Measurements from ENCODE around the gene PTBP2. TPM values are rescaled to one million over a fixed set of nuclear protein-coding genes. Genes with fewer than 3 reads are reported as not detected.

PTBP2 gene
- total RNA-seq, 3 donors from 2014 or later, result 54.2 to 78.3 (median 59.0) TPM

DNA sequence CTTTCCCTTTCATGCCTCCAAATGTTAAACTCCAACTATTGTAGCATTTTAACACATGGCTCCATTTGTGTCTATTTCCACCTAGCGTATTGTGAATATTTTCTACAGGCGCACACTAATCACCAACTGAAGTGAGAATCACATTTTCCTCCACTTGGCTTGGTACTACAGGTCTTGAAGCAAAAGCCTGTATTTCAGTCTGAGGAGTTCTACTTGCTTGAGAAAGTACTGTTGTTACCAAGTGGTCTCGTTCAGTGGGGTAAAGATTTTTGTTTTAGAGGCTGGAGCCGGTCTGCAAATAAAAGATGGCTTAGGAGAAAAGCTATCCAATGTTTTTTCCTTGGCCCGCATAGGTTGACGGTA lies 550 bp upstream of the PTBP2 start:
- Histone ChIP-seq H3K4me3 (peak overlapping the region; percentile 70 to 97 (median 91)), H3K27me3 (no peaks in the 10 kb centered on the region), H3K36me3 (no peaks in the 10 kb centered on the region), H3K27ac (peak overlapping the region; percentile 93 to 96), H3K9me3 (no peaks in the 10 kb centered on the region), H3K4me1 (no peaks in the 10 kb centered on the region)
- no peak for DNase-seq (ENCODE audit: low spot score in 2 of 2)
- TF ChIP-seq POLR2A (IDR thresholded peaks at IDR 0.05) (no peak), POLR2AphosphoS5 (IDR thresholded peaks at IDR 0.05) (no peak)
- TF ChIP-seq, protein P1, sequence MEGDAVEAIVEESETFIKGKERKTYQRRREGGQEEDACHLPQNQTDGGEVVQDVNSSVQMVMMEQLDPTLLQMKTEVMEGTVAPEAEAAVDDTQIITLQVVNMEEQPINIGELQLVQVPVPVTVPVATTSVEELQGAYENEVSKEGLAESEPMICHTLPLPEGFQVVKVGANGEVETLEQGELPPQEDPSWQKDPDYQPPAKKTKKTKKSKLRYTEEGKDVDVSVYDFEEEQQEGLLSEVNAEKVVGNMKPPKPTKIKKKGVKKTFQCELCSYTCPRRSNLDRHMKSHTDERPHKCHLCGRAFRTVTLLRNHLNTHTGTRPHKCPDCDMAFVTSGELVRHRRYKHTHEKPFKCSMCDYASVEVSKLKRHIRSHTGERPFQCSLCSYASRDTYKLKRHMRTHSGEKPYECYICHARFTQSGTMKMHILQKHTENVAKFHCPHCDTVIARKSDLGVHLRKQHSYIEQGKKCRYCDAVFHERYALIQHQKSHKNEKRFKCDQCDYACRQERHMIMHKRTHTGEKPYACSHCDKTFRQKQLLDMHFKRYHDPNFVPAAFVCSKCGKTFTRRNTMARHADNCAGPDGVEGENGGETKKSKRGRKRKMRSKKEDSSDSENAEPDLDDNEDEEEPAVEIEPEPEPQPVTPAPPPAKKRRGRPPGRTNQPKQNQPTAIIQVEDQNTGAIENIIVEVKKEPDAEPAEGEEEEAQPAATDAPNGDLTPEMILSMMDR (IDR thresholded peaks at IDR 0.05), result no peak
- intact Hi-C loops (cut with DNase I; ENCODE audit: low total_unique reads), result no loop called here

- H3K9me3 ChIP-seq, result no peaks in the 10 kb centered on the region
- peak overlapping the region; percentile 70 to 97 (median 91) for H3K4me3 ChIP-seq
- TF ChIP-seq POLR2A (IDR thresholded peaks at IDR 0.05) (no peak), POLR2AphosphoS5 (IDR thresholded peaks at IDR 0.05) (no peak)
- TF ChIP-seq, protein P1 (IDR thresholded peaks at IDR 0.05), result no peak
- H3K4me1 ChIP-seq, result no peaks in the 10 kb centered on the region
- no peaks in the 10 kb centered on the region for H3K36me3 ChIP-seq
- peak; percentile 50 to 64 for DNase-seq (ENCODE audit: low spot score in 2 of 2)
- H3K27ac ChIP-seq, result peak overlapping the region; percentile 93 to 96
- H3K27me3 ChIP-seq, result no peaks in the 10 kb centered on the region
- intact Hi-C loops (cut with DNase I; ENCODE audit: low total_unique reads), result no loop called here
These were observed 758 bp downstream of the PTBP2 start for GRCh38 chr1:96722161-96722922.

DNA sequence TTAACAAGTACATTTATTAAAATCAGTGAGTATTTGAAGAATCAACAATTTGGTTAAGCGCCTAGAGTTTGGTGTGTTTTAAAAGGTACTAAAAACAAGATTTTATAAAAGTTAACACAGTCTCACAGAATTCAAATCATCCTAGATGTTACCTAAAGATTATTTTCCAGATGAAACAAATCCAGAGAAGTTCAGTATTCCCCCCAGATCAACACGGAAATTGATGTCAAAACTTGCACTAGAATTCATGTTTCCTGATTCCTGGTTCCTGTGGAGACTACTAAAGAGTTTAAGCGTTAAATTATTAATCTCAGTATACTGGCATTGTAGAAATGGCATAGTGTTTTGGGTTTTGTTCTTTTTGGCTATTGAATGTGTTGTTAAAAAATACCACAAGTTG lies 1.4 kb downstream of the PTBP2 start:
- TF ChIP-seq, protein P1 (IDR thresholded peaks at IDR 0.05), result no peak
- TF ChIP-seq POLR2A (IDR thresholded peaks at IDR 0.05) (no peak), POLR2AphosphoS5 (IDR thresholded peaks at IDR 0.05) (no peak)
- Histone ChIP-seq H3K4me1 (no peaks in the 10 kb centered on the region), H3K27me3 (no peaks in the 10 kb centered on the region), H3K4me3 (peak overlapping the region; percentile 70 to 97 (median 91)), H3K36me3 (no peaks in the 10 kb centered on the region), H3K27ac (peak overlapping the region; percentile 93 to 96), H3K9me3 (no peaks in the 10 kb centered on the region)
- intact Hi-C loops (cut with DNase I; ENCODE audit: low total_unique reads), result no loop called here
- DNase-seq (ENCODE audit: low spot score in 2 of 2), result no peak

DNA sequence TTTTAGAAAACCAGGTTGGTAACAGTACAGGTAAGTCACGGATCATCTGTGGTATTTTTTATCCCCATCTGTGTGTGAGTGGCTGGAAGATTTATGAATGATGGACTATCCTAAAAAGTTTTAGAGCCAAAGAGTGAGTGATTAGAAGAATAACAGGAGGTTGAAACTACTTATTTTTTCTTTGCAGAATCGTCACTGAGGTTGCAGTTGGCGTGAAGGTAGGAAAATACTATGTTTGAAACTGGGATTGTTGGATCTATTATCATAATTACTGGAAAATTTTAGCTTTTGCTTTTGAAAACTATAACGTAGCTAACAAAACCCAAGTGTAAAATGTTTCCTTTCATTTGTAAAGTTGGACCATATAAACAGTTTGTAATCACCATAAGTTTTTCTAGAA lies 1.8 kb downstream of the PTBP2 start:
- no peak for DNase-seq (ENCODE audit: low spot score in 2 of 2)
- intact Hi-C loops (cut with DNase I; ENCODE audit: low total_unique reads), result no loop called here
- H3K27me3 ChIP-seq, result no peaks in the 10 kb centered on the region
- H3K4me3 ChIP-seq, result peak overlapping the region; percentile 70 to 97 (median 91)
- H3K36me3 ChIP-seq, result no peaks in the 10 kb centered on the region
- no peaks in the 10 kb centered on the region for H3K4me1 ChIP-seq
- peak overlapping the region; percentile 93 to 96 for H3K27ac ChIP-seq
- TF ChIP-seq POLR2AphosphoS5 (IDR thresholded peaks at IDR 0.05) (no peak), POLR2A (IDR thresholded peaks at IDR 0.05) (no peak)
- TF ChIP-seq, protein P1 (IDR thresholded peaks at IDR 0.05), result no peak
- no peaks in the 10 kb centered on the region for H3K9me3 ChIP-seq

- Histone ChIP-seq H3K27me3 (no peaks in the 10 kb centered on the region), H3K4me3 (peak overlapping the region in 1 of 3 donors; percentile 70), H3K4me1 (no peaks in the 10 kb centered on the region), H3K36me3 (no peaks in the 10 kb centered on the region), H3K9me3 (no peaks in the 10 kb centered on the region), H3K27ac (peak overlapping the region in 1 of 2 donors; percentile 96)
- TF ChIP-seq POLR2AphosphoS5 (IDR thresholded peaks at IDR 0.05), result no peak
- no peak for TF ChIP-seq POLR2A (IDR thresholded peaks at IDR 0.05)
- TF ChIP-seq, protein P1 (IDR thresholded peaks at IDR 0.05), result no peak
- no peak for DNase-seq (ENCODE audit: low spot score in 2 of 2)
- intact Hi-C loops (cut with DNase I; ENCODE audit: low total_unique reads), result no loop called here
These were observed 2.4 kb downstream of the PTBP2 start for GRCh38 chr1:96723936-96724335.

All from breast epithelium (tissue), 4 donors.